ENCODE results near the gene MED25.

MED25 gene

GRCh38 chr19:49817964-49818648 is at the start of gene MED25:
Gene MED25, plus strand, starts transcription at chr19:49818289. Its CDS starts 53 bp downstream, at chr19:49818342.
- peak; percentile 90 for DNase-seq

- no peak for DNase-seq
Observed at GRCh38 chr19:49770529-49770928, 47.6 kb upstream of the MED25 start.

- no peak for DNase-seq
Observed at GRCh38 chr19:49771674-49772139, 46.4 kb upstream of the MED25 start.

GRCh38 chr19:49772850-49773432 is 45.1 kb upstream of the MED25 start:
- no peak for DNase-seq

GRCh38 chr19:49773663-49774350 is 44.3 kb upstream of the MED25 start:
- DNase-seq = no peak

GRCh38 chr19:49774969-49775368 is 43.1 kb upstream of the MED25 start:
- no peak for DNase-seq

- no peak for DNase-seq
Observed at GRCh38 chr19:49775742-49776370, 42.2 kb upstream of the MED25 start.

GRCh38 chr19:49776371-49776764 is 41.7 kb upstream of the MED25 start:
- DNase-seq = no peak

- no peak for DNase-seq
Observed at GRCh38 chr19:49779731-49780555, 38.1 kb upstream of the MED25 start.

GRCh38 chr19:49780861-49781260 is 37.2 kb upstream of the MED25 start:
- no peak for DNase-seq

GRCh38 chr19:49781394-49781793 is 36.7 kb upstream of the MED25 start:
- DNase-seq = no peak

GRCh38 chr19:49782515-49782914 is 35.6 kb upstream of the MED25 start:
- no peak for DNase-seq

- DNase-seq = no peak
Observed at GRCh38 chr19:49786376-49786820, 31.7 kb upstream of the MED25 start.

GRCh38 chr19:49787746-49788145 is 30.3 kb upstream of the MED25 start:
- no peak for DNase-seq

- no peak for DNase-seq
Observed at GRCh38 chr19:49788857-49789256, 29.2 kb upstream of the MED25 start.

- DNase-seq = no peak
Observed at GRCh38 chr19:49790866-49791265, 27.2 kb upstream of the MED25 start.

- no peak for DNase-seq
Observed at GRCh38 chr19:49791776-49792445, 26.2 kb upstream of the MED25 start.

- no peak for DNase-seq
Observed at GRCh38 chr19:49792829-49793560, 25.1 kb upstream of the MED25 start.

- peak; percentile 43 for DNase-seq
Observed at GRCh38 chr19:49793561-49793840, 24.6 kb upstream of the MED25 start.

GRCh38 chr19:49795615-49796014 is 22.5 kb upstream of the MED25 start:
- DNase-seq = no peak

GRCh38 chr19:49798574-49798973 is 19.5 kb upstream of the MED25 start:
- no peak for DNase-seq

Measured in stimulated activated CD8-positive, alpha-beta memory T cell treated with anti-CD3 and anti-CD28 coated beads, Interleukin-4, amount 100 ng/mL, for 48 hours (primary cell).